ENCODE results near the gene CHST11.

CHST11 gene

DNA sequence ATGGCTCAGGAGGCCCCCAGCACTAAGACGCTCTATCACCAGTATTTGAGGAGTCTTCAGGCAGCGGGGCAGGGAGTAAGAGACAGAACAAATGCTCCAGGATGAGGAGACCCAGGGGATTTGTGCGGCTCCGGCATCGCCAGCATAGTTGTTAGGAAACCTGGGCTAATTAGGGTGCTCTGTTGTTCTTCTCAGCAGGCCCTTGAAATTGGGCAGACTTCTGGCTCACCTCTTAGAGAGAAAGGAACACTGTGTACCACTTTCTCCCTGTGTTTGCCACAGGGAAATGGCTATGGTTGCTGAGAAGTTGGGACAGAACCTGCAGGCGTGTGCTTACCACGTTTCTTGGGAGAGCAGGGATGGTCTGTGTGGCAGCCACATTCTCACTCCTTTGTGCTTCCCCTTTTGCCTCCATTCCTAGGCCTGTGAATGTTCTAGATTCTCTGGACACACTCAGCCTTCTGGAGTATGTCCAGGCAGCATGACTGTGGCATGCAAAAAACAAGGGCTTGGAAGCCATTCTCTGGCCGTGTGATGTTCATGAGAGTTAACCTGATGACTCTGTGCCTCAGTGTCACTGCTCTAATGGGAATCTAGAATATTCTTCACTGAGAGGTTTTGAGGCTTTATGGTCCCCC lies 109.0 kb downstream of the CHST11 start:
- no peak overlapping the region for H3K27ac ChIP-seq
- TF ChIP-seq, protein P1, sequence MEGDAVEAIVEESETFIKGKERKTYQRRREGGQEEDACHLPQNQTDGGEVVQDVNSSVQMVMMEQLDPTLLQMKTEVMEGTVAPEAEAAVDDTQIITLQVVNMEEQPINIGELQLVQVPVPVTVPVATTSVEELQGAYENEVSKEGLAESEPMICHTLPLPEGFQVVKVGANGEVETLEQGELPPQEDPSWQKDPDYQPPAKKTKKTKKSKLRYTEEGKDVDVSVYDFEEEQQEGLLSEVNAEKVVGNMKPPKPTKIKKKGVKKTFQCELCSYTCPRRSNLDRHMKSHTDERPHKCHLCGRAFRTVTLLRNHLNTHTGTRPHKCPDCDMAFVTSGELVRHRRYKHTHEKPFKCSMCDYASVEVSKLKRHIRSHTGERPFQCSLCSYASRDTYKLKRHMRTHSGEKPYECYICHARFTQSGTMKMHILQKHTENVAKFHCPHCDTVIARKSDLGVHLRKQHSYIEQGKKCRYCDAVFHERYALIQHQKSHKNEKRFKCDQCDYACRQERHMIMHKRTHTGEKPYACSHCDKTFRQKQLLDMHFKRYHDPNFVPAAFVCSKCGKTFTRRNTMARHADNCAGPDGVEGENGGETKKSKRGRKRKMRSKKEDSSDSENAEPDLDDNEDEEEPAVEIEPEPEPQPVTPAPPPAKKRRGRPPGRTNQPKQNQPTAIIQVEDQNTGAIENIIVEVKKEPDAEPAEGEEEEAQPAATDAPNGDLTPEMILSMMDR (IDR thresholded peaks at IDR 0.05), result no peak
- no peak for TF ChIP-seq ZFX (IDR thresholded peaks at IDR 0.05; ENCODE audit: borderline replicate concordance)

DNA sequence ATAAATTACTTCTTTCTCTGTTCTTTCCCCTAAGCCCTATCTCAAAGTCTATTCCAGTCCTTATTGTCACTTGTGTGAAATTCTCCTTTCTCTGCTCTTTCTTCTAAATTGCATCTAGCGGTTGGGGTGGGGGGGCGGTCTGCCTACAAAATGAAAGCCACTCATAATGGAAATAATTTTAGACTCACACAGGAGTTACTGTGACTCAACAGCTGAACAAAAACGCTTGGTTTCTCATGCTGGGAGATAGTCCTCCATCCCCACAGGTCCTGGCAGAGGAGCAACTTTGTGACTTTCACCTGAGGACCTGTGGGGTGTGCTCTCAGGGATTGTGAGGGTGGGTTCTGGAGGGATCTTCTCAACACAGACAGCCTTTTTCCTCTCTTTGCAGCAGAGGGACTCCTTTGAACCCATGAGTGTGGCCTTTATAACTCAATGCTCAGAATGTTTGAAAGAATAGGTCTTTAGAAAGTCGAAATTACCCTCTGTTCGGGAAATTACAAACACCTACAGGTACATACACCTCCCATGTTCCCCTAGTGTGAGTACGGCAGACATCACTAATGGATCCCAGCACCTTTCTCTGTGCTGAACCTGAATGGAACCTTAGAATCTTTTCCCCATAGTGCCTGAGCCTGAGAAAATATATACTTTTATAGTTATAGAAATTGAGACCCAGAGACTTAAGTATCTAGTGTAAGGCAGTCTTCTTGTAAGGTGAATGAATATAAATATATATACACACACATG lies 109.7 kb downstream of the CHST11 start:
- H3K27ac ChIP-seq, result no peak overlapping the region
- no peak for TF ChIP-seq ZFX (IDR thresholded peaks at IDR 0.05; ENCODE audit: borderline replicate concordance)
- TF ChIP-seq, protein P1 (IDR thresholded peaks at IDR 0.05), result no peak

DNA sequence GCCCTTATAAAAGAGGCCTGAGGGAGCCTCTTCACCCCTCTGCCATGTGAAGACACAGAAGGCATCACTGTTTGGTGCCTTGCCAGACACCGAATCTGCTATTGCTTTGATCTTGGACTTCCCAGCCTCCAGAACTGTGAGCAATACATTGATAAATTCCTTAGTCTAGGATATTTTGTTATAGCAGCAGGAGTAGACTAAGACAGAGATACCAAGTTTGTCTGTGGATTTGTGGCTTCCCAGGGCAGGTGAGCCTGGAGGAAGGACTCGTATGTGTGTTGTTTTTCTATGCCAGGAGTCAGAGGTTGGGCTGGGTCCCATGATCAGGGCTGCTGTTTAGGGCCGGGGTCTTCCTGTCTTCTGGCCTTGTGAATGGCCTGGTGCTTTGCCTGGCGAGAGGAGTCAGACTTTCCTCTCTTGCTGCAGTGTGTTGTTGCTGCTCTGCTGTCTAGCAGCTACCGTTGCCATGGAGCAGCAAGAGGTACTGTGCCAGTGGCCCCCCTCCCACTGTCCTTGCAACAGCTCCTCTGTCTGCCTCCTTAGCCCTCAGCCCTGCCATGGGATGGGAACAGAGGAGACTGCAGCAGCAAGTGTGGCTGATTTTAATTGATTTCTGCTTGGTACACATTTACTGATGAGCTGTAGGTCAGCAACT lies 111.2 kb downstream of the CHST11 start:
- H3K27ac ChIP-seq, result no peak overlapping the region
- TF ChIP-seq, protein P1 (IDR thresholded peaks at IDR 0.05), result no peak

DNA sequence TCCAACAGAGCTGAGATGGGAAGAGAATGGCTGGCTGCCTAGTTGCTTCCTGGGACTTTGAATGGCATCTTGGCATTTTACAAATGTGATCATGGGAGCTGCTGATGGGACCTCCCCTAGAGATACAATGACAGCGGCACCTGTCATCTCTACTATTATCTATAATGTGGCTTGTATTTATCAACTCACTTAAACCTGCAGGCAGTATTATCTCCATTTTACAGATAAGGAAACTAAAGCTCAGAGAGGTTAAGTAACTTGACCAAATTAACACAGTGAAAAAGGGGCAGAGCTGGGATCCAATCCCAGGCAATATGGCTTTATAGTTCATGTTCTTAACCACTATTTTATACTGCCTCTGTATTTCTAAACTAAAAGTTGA lies 111.7 kb downstream of the CHST11 start:
- no peak overlapping the region for H3K27ac ChIP-seq
- no peak for TF ChIP-seq ZFX (IDR thresholded peaks at IDR 0.05; ENCODE audit: borderline replicate concordance)
- TF ChIP-seq, protein P1 (IDR thresholded peaks at IDR 0.05), result no peak

DNA sequence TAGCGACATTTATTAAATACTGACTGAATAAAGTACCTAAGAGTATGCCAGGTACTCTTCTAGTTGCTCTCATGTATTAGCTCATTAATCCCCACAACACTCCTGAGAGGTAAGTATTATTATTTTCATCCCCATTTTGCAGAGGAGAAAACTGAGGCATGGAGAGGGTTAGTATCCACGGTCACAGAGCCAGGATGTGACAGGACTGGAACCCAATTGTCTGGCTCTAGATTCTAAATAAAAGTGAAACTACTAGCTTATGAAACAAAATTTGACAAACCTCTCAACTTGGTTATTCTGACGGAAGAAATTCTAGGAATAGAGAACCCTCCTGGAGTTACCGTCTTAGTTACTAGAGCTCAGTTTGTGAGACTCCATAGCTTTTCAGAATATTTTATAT lies 112.2 kb downstream of the CHST11 start:
- H3K27ac ChIP-seq, result no peak overlapping the region
- TF ChIP-seq, protein P1 (IDR thresholded peaks at IDR 0.05), result no peak
- no peak for TF ChIP-seq ZFX (IDR thresholded peaks at IDR 0.05; ENCODE audit: borderline replicate concordance)

DNA sequence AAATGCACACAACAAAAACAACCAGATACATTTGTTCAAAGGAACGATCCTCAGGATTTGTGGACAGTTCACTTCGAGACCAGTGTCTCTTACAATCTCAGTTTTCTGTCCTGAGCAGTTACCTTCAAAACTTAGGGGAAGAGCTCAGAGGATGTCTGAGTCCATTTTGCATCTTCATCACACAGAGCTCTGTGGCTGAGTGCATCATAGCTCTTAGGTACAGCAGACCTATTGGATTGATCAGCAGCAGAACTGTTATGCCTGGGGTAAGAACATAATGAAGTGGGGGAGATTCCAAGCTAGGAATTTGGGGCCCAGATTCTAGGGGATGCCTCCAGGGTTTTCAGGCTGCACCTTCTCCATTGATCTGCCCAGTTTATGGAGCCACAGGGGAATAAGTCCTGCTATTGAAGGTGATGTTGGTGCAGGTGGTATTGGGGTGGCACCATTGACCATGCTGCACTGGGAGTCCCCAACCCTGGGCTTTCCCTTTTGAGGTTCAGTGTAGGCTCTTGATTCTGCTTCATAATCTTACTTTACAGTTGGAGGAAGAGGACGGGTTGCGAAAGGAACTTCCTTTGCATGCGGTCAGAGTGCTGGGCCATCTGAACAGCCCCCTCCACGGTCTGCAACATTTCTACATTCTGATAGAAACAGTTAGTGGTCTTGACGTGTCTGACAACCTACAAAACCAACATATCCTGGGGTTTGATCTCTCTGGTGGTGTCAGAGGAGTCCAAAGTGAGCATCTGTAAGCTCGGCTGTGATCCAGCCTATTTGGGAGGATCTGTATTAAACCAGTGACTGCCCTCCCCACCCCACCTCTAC lies 112.8 kb downstream of the CHST11 start:
- TF ChIP-seq, protein P1 (IDR thresholded peaks at IDR 0.05), result no peak
- no peak for TF ChIP-seq ZFX (IDR thresholded peaks at IDR 0.05; ENCODE audit: borderline replicate concordance)
- H3K27ac ChIP-seq, result no peak overlapping the region

Measured in 22Rv1 (cell line).